ENCODE data around the gene SNX22.

SNX22 gene

DNA sequence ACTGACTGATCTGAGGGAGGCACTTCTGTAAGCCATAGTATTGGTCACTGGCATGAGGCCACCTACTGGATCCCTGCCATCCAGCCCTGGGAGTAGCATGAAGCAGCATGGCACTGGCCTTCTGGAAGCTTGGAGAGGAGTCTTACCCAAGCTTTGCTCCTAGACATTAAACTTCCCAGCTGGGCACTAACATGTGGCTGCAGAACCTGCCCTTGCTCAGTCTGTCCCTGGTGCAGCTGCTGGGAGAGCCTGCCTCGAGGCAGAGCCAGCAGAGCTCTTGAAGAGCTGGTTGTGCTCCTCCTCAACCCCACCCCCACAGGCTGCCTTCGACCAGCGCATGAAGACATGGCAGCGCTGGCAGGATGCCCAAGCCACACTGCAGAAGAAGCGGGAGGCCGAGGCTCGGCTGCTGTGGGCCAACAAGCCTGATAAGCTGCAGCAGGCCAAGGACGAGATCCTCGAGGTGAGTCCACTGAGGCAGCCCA, 17.1 kb upstream of the SNX22 start:
- ATAC-seq = no peak
- DNase-seq = no peak

GRCh38 chr15:64136347-64136746, 15.2 kb upstream of the SNX22 start:
- DNase-seq (no peak), ATAC-seq (no peak)

DNA sequence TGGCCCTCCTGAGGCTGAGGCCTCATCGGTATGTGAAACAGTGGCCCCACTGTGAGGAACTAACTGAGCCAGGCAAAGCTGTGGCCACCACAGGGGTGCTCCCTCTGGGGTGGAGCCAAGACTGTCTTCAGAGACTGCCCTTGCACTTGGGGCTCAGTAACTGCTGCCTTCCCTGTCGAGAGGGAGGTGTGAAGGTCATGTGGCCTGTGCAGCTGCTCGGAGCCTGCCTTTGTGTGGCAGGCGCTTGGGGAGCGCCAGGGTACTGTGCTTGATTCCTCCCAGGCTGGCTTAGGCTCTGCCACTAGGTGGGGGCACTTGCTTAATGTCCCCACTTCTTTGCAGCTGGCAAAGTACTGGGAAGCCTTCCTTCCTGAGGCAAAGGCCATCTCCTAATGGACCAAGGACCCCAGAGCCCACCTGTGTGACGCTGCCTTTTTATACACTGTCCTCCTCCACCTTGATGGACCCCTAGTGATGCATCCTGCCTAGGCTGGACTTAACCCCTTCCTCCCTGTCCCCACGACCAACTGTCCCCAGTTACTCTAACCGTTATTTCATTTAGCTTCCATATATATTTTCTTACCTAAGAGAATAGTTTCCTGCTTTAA, 14.2 kb upstream of the SNX22 start:
- no peak for DNase-seq
- ATAC-seq = no peak

- ATAC-seq = no peak
- no peak for DNase-seq
Observed at GRCh38 chr15:64138331-64138941, 13.1 kb upstream of the SNX22 start.

DNA sequence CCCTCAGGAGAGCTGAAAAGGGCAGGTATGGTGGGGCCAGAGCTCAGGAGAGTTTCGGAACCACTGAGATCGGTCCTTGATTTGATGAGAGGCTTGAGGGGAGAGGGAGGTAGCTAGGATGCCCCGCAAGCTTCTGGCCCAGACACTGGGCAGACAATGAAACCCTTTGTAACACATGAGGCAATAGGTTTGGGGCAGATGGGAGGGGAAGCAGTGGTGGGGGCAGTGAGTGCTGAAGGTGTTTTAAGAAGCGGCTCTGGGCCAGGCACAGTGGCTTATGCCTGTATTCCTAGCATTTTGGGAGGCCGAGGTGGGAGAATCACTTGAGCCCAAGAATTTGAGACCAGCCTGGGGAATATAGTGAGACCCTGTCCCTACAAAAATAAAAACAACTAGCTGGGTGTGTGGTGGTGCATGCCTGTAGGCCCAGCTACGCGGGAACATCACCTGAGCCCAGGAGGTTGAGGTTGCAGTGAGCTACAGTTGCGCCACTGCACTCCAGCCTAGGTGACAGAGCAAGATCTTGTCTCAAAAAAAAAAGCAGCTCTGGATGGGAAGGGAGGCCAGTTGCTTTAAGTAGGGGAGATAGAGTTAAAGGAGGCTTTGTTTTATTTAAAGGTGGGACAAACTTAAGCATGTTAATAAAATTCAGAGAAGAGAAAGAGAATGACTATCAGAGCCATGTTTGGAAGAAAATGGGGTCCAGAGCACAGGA, 9.6 kb upstream of the SNX22 start:
- DNase-seq = no peak
- ATAC-seq = no peak

GRCh38 chr15:64143276-64143675, 8.3 kb upstream of the SNX22 start:
- DNase-seq (no peak), ATAC-seq (no peak)

GRCh38 chr15:64144192-64144564, 7.4 kb upstream of the SNX22 start:
- DNase-seq (no peak), ATAC-seq (no peak)

DNA sequence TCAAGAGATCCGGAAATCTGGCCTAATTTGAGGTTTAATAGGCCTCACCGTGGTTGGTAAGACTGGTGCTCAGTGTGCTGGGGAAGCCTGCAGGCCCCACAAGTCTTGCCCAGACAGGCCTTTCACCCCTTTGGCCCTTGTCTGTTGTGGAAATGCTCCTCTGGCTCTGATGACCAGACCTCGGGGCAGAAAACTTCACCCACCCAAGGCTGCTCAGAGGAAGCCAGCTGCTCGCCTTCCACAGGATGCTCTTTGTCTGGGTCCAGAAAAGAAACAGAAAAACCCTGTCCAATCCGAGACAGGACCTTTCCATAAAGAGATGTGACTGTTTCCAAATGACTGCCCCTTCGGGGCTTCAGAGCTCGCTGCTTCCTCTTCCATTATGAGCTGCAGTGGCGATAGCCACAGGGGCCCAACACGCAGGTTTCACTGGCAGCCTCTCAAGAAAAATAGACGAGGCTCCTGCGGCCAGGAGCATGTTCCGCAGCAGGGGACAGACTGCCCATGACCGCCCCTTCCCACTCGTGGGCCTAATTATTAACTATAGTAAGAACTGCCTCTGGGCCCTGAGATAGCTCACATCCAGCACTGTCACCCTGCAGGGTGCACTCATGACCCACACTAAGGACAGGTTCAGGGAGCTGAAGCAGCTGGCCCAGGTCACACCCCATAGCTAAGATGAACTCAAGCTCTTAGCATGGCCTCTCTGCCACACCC, 6.8 kb upstream of the SNX22 start:
- ATAC-seq = no peak
- no peak for DNase-seq

GRCh38 chr15:64146041-64146440, 5.5 kb upstream of the SNX22 start:
- no peak for ATAC-seq
- no peak for DNase-seq

DNA sequence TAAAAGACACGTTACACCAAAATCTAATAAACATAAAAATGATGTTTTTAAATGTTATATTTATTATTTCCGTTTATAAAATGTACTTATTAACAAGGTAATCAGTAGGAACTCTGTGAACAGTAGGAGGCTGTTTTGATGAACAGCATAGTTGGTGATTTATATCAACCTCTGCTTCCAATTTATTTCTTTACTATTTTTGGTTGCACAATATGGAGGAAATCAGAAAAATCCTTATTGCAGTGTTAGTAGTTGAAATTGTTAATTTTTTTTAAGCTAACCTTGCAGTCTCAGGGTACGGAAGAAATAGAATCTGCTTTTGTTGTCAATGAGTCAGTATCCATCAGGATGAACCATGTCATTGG, 5.0 kb upstream of the SNX22 start:
- DNase-seq (no peak), ATAC-seq (no peak)

GRCh38 chr15:64146885-64147681, 4.4 kb upstream of the SNX22 start:
- DNase-seq (no peak), ATAC-seq (no peak)

- no peak for DNase-seq
- ATAC-seq = no peak
Observed at GRCh38 chr15:64148168-64148567, 3.4 kb upstream of the SNX22 start.

DNA sequence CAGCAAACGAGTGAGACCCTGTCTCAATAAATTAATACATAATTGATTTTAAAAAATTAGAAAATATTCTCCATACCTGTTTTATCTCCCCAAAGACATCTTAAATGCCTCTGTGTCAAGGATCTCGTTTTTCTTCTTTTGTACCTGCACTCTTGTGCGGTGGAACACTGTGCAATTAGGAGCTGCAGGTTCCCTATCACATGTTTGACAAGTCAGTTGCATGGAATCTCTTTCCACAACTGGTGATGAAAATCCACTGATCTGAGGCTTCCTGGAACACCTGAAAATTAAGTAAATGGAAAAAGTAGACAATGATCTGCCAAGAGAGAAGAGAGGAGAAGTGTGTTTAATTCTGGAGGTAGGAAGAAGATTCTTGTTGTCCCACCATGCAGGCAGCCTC, 3.0 kb upstream of the SNX22 start:
- ATAC-seq (no peak), DNase-seq (no peak)

GRCh38 chr15:64149424-64149823, 2.1 kb upstream of the SNX22 start:
- peak; percentile 40 for DNase-seq
- ATAC-seq = no peak

DNA sequence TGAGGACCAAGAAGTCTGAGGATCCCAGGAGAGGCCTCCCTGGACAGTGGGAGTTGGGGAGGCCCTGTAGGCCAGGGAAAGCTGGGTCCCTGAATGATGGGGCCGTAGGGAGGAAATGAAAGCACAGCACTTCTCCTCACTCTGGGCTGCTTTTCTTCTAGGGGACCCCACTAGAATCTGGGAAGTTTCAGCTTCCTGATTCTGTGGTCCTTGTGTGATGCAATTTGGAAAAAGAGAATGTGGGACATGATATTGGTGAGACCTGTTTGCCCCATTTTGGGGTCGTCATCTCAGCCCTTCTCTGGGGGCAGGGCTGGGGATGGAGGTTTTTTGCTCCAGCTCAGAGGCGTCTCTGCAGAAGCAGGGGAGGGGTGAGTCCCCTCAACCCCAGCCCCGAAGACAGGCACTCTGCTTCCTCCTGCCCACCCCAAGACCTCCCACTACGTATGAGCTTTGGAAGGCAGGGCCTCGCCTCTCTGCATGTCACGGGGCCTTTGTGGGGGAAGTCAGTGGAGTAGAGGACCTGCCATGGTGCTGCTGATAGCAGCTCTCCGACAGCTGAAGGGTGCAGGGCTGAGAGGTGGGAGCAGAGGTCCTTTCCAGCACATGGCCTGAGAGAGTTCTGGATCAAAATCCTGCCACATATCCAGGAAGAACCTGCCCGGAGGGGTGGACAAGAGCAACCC, 1.5 kb upstream of the SNX22 start:
- DNase-seq (no peak), ATAC-seq (no peak)

GRCh38 chr15:64152507-64153387, 1.2 kb downstream of the SNX22 start:
- DNase-seq = peak; percentile 26
- no peak for ATAC-seq

- ATAC-seq = peak; percentile 89
- DNase-seq = peak; percentile 96
Observed at GRCh38 chr15:64153480-64154367, 2.2 kb downstream of the SNX22 start.

DNA sequence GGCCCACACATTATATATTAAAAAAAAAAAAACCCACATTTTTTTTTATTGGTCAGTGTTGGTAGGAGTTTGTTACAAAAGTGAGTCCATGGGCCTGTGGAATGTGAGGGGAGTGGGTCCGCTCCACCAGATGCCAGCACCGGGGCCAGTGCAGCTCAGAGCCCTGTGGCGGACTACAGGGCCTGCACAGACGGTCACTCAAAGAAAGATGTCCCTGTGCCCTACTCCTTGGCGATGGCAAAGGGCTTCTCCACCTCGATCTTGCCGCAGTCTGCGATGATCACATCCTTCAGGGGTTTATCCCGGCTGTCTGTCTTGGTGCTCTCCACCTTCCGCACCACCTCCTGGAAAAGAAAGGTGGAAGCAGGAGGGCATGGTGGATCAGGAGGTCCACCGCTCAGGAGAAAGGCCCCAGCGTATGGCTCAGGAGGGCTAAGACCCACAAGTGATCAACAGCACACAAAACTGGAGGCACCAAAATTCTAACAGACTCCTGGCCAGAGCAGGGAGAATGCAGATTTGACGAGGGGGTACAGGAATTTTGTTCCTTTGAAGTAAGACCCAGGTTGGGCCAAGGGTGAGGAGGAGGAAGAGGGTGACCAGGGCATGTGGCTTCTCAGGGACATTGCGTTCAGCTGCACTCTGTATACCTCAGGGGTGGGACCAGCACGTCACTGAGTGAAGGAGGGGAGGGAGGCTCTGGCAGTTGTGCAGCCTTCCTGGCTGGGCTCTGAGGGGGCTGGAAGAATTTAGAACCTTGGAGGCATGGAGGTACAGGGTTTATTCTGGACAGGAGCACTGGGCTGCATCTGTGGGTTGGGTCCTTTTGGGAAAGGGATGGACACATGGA, 4.5 kb downstream of the SNX22 start:
- ATAC-seq = no peak
- DNase-seq = no peak
